GM12865 (cell line): ENCODE results near the gene MADCAM1.

Source experiments
- DNase-seq: peaks from one replicate; pipeline ENCODE4 v3.0.0; 2010; ENCODE audit warnings: low read depth
- H3K4me3 ChIP-seq: 2 replicates; pipeline ENCODE4 v1.5.1; 2011; ENCODE audit warnings: mild to moderate bottlenecking, low read depth, low read length, control low read depth
- CTCF ChIP-seq: IDR thresholded peaks from 2 replicates; pipeline ENCODE4 v1.5.1; 2011; ENCODE audit warnings: low read length, control low read depth, low read depth, inconsistent platforms; ENCODE audit not compliant: insufficient read depth; ENCODE audit errors: missing control alignments

Gene MADCAM1

GRCh38 chr19:522726-523125 lies 26.4 kb downstream of the MADCAM1 start:
- H3K4me3 ChIP-seq = no peak overlapping the region
- TF ChIP-seq CTCF = no peak
- no peak for DNase-seq

DNA sequence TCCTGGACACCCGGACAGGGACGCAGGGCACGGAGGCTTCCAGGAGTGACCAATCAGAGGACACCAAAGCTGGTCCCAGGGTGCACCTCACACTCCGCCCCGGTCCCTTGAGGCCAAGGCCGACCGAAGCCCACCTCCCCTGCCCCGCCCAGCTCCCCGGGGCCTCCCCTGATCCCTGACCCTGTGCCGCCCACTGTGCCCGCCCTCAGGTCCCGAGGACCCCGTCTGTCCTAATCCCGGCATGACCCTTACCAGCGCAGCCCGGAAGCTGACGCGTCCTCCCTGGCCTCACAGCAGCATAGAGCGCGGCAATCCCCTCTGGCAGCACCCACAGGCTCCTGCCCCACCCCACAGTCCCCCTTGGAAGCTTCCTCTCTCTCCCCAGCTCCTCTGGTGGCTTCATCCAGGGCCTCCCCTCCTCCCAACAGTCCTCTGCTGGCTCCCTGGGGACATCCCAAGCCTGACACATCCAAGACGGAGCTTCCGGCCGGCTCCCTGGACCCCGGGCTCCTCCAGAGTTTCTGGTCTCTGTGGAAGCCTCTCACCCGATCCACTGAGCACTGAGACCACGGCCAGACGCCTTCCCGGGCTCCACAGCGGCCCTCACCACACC lies 27.9 kb downstream of the MADCAM1 start:
- no peak for TF ChIP-seq CTCF
- no peak for DNase-seq

GRCh38 chr19:525029-525428 lies 28.7 kb downstream of the MADCAM1 start:
- DNase-seq = no peak
- no peak overlapping the region for H3K4me3 ChIP-seq

More for the DNA sequence above, 27.9 kb downstream of the MADCAM1 start:
- H3K4me3 ChIP-seq = no peak overlapping the region

DNA sequence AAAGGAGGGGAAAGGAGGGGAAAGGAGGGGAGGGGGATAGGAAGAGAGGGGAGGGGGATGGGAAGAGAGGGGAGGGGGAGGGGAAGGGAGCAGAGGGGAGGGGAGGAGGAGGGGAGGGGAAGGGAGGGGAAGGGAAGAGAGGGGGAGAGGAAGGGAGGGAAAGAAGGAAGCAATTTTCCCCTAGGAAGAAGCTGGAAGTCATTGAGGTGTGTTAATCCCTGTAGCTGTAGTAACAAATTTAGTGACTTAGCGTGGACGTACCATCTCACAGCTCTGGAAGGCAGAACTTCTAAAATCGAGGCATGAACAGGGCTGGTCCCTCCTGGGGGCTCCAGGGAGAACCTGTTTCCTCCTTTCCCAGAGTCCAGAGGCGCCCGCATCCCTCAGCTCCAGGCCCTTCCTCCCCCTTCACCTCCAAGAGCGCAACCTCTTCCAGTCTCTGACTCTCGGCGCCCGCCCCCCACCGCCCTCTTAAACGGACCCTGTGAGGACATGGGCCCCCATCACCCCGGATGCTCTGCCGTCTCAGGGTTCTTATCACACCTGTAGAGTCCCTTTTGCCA lies 29.7 kb downstream of the MADCAM1 start:
- TF ChIP-seq CTCF = no peak
- DNase-seq = no peak
- H3K4me3 ChIP-seq = no peak overlapping the region

More at GRCh38 chr19:525029-525428, 28.7 kb downstream of the MADCAM1 start:
- no peak for TF ChIP-seq CTCF

GRCh38 chr19:530134-531008 lies 34.1 kb downstream of the MADCAM1 start:
- DNase-seq = no peak
- H3K4me3 ChIP-seq = peak overlapping the region; percentile 69
- TF ChIP-seq CTCF = no peak

DNA sequence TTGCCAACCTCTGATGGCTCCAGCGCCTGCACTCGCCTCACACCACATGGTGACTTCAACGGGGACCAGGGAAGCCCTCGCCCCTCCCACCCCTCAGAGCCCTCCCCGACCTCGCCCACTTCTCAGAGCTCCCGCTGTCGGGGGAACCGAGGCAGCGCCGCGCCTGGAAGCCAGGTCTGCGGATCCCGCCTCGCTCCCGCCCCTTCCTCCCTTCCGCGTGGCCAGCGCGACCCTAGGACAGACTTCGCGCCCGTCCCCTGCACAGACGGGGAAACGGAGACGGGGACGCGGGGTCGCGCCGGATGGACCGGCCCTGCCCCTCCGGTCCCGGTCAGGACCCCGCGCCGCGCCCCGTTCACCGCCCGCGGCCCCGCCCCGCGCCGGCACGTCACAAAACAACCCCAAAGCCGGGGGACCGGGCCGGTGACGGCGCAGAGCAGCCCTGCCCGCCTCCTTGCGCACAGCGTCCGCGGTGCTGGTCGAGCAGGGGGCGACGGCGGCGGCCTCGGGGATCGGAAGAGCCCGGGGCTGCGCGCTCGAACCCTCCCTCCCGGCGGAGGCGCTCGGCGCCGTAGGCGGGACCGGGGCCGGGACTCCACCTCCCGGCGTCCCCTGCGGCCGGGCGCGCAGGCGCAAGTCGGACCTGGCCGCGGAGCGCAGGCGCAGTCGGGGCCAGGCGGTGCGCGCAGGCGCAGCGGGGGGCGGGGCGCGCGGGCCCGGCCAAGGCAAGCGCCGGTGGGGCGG lies 34.9 kb downstream of the MADCAM1 start:
- H3K4me3 ChIP-seq = peak overlapping the region; percentile 69
- peak; percentile 93 for DNase-seq
- peak; percentile 3 for TF ChIP-seq CTCF
